Mesenchymal stem cell (in vitro differentiated cells and primary cell): ENCODE measurements around the gene ZFP36L1.
A peak's percentile ranks its signal among the peaks of the same experiment; 100 is the strongest.

ENCODE experiments used
- DNase-seq: peaks from one replicate; pipeline ENCODE4 v3.0.0-alpha.2; 2013
- H2AFZ ChIP-seq: one replicate; pipeline ENCODE4 v1.6.1; 2013; ENCODE audit warnings: low read depth, mild to moderate bottlenecking, control low read depth, inconsistent platforms, low read length, moderate library complexity
- H2AK5ac ChIP-seq: 2 replicates; pipeline ENCODE4 v1.6.1; 2013; ENCODE audit warnings: low read length, moderate library complexity, mild to moderate bottlenecking, inconsistent platforms; ENCODE audit not compliant: severe bottlenecking
- H2BK120ac ChIP-seq: one replicate; pipeline ENCODE4 v1.6.1; 2013; ENCODE audit warnings: low read depth, mild to moderate bottlenecking, inconsistent platforms, low read length, moderate library complexity
- H2BK12ac ChIP-seq, 2 experiments: one replicate each; pipeline ENCODE4 v1.6.1; 2013; ENCODE audit warnings: inconsistent platforms in 2 of 2, low read length in 2 of 2, mild to moderate bottlenecking in 2 of 2, moderate library complexity in 2 of 2, control low read depth in 1 of 2
- H2BK15ac ChIP-seq: one replicate; pipeline ENCODE4 v1.6.1; 2013; ENCODE audit warnings: mild to moderate bottlenecking, low read depth, inconsistent platforms; ENCODE audit not compliant: poor library complexity, severe bottlenecking
- H2BK5ac ChIP-seq: 2 replicates; pipeline ENCODE4 v1.6.1; 2013; ENCODE audit warnings: low read depth, mild to moderate bottlenecking, low read length, control low read depth, inconsistent platforms; ENCODE audit not compliant: poor library complexity, severe bottlenecking
- H3K14ac ChIP-seq, 2 experiments: one replicate each; pipeline ENCODE4 v1.6.1; 2013; ENCODE audit warnings: inconsistent platforms in 2 of 2, low read length in 2 of 2, control low read depth in 1 of 2, mild to moderate bottlenecking in 1 of 2, moderate library complexity in 1 of 2
- H3K18ac ChIP-seq, 2 experiments: one replicate each; pipeline ENCODE4 v1.6.1; 2013; ENCODE audit warnings: inconsistent platforms in 2 of 2, low read length in 2 of 2, control low read depth in 1 of 2, low read depth in 1 of 2, mild to moderate bottlenecking in 1 of 2
- H3K23ac ChIP-seq, 2 experiments: one replicate each; pipeline ENCODE4 v1.6.1; 2013; ENCODE audit warnings: inconsistent platforms in 2 of 2, low read length in 2 of 2, mild to moderate bottlenecking in 2 of 2, moderate library complexity in 2 of 2, control low read depth in 1 of 2
- H3K27ac ChIP-seq: 2 replicates; pipeline ENCODE4 v1.5.1; 2013; ENCODE audit warnings: mild to moderate bottlenecking, moderate library complexity, low read length, control low read depth, inconsistent platforms; ENCODE audit not compliant: poor library complexity, severe bottlenecking
- H3K27me3 ChIP-seq, 2 experiments: 2 replicates each; pipeline versions ENCODE4 v1.6.1 to v1.7.0; 2013; ENCODE audit warnings: low read length in 2 of 2, mild to moderate bottlenecking in 2 of 2, moderate library complexity in 2 of 2, control low read depth in 1 of 2, inconsistent platforms in 1 of 2; ENCODE audit not compliant: control insufficient read depth in 1 of 2, insufficient read depth in 1 of 2
- H3K36me3 ChIP-seq, 2 experiments: 2 replicates each; pipeline versions ENCODE4 v1.6.1 to v1.7.0; 2013; ENCODE audit warnings: low read length in 2 of 2, control low read depth in 1 of 2, inconsistent platforms in 1 of 2, low read depth in 1 of 2, mild to moderate bottlenecking in 1 of 2; ENCODE audit not compliant: insufficient read depth in 2 of 2, control insufficient read depth in 1 of 2
- H3K4ac ChIP-seq, 2 experiments: one replicate each; pipeline ENCODE4 v1.6.1; 2013; ENCODE audit warnings: inconsistent platforms in 2 of 2, low read length in 2 of 2, mild to moderate bottlenecking in 2 of 2, moderate library complexity in 2 of 2, control low read depth in 1 of 2, low read depth in 1 of 2
- H3K4me1 ChIP-seq: 2 replicates; pipeline ENCODE4 v1.6.1; 2013; ENCODE audit warnings: low read depth, low read length, control low read depth; ENCODE audit not compliant: control insufficient read depth, insufficient read depth
- H3K4me2 ChIP-seq: 2 replicates; pipeline ENCODE4 v1.6.1; 2013; ENCODE audit warnings: low read length, mild to moderate bottlenecking, inconsistent platforms; ENCODE audit not compliant: poor library complexity, severe bottlenecking
- H3K4me3 ChIP-seq, 2 experiments: 2 replicates each; pipeline versions ENCODE4 v1.5.1 to v1.7.0; 2013; ENCODE audit warnings: low read length in 2 of 2, mild to moderate bottlenecking in 2 of 2, control low read depth in 1 of 2, low read depth in 1 of 2; ENCODE audit not compliant: insufficient read depth in 1 of 2
- H3K79me1 ChIP-seq: replicated peaks from 2 replicates; pipeline ENCODE4 v1.6.1; 2013; ENCODE audit warnings: mild to moderate bottlenecking, control low read depth, low read length, inconsistent platforms; ENCODE audit not compliant: poor library complexity, severe bottlenecking
- H3K9ac ChIP-seq: 2 replicates; pipeline ENCODE4 v1.7.0; 2013; ENCODE audit warnings: mild to moderate bottlenecking, low read length, moderate library complexity
- H3K9me3 ChIP-seq: 2 replicates; pipeline ENCODE4 v1.7.0; 2013; ENCODE audit warnings: mild to moderate bottlenecking, low read length; ENCODE audit not compliant: control insufficient read depth
- H4K8ac ChIP-seq: one replicate; pipeline ENCODE4 v1.6.1; 2013; ENCODE audit warnings: inconsistent platforms, mild to moderate bottlenecking, low read length, moderate library complexity
- H4K91ac ChIP-seq: one replicate; pipeline ENCODE4 v1.6.1; 2013; ENCODE audit warnings: mild to moderate bottlenecking, low read length, inconsistent platforms
- WGBS: methylation state at CpG from one replicate; pipeline ENCODE4 v1.1.7; 2013; ENCODE audit warnings: mixed read lengths; 5-methylcytosine and 5-hydroxymethylcytosine counted together

ZFP36L1 gene

DNA sequence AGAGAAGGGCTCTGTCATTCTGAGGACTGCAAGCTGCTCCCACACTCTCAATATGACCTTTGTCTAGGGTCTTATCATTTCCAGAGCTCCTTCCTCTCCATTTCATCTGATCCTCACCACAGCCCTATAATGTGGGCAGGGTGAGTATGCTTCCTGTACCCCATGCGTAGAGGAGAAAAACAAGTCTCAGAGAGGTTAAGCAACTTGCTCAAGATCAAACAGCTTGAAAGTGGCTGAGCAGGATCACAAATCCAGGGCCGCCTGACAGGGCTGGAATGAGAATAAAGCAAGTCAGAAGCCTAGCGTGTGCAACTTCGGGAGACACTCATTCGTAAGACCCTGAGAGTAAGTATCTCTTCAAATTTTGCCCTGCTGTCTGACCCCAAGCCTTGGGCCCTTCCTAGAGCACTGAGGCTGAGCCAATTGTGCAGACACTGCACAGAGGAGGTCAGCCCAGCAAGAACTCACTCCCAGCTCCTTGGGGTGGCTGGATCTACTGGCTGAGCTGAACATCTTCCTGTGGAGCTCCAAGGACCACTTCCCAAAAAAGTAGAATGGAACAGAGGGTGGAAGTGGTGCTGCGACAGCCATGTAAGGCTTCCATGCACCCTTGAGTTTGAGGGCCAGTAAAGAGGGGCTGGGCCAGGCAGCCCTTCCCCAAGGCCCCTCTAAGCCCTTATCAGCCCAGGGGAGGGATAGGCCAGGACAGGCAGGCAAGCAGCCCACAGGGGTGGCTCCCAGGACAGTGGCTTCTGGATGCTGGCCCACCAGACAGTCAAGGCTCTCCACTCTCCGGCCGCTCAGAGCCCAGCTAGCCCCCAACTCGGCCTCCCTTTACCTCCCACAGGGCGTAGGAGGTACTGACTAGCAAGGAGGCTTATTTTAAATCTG lies 10.5 kb downstream of the ZFP36L1 start:
- Histone ChIP-seq H3K9ac (no peak overlapping the region), H3K27ac (no peak overlapping the region)

DNA sequence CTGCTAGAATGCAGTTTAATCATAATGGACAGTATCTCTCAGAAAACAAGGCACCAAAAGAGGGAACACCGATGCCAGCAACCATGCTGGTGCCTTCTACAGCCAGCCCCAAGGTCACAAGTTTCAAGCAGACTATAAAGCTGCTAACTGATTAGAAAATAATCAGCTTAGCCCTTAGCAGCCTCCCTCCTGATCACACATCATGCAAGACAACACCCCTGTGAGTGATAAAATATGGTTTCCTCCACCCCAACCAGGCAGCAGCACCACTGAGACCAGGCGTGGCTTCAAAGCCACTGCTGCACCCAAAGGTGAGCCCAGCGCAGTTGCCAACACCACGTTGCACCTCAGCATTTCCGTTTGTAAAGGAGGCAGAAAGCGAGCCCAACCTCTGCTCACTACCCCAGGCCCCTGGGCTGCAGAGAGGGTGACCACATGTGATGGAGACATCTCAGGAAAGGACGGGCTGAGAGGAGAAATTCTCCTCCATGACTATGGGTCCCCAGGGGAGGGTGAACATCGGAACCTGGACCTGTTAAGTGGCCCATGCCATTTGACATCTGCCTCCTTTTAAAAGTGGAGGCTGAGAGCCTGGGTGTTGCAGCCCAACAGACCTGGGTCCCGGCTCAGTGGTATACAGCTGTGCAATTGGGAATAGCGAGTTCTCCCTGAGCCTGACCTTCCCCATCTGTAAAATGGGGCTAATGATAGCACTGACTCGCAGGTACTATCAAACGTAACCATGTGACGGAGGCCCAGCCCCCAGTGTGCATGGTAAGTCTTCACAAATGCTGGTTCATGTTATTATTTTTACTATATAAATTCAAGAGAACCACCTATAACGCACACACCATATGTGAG lies 11.5 kb downstream of the ZFP36L1 start:
- Histone ChIP-seq H2BK15ac (peak overlapping the region; percentile 92), H2AK5ac (peak overlapping the region; percentile 11), H3K9me3 (no peaks in the 10 kb centered on the region), H3K4me3 (no peak overlapping the region), H3K4me1 (peaks cover 48% of the 10 kb centered on the region), H3K9ac (peak overlapping the region; percentile 49), H2BK5ac (no peak overlapping the region), H4K91ac (peak overlapping the region; percentile 87), H2BK12ac (peak overlapping the region; percentile 65 to 91), H4K8ac (peak overlapping the region; percentile 58), H3K23ac (no peak overlapping the region), H3K27me3 (no peaks in the 10 kb centered on the region), H3K27ac (peak overlapping the region; percentile 85), H3K4ac (peak overlapping the region; percentile 8 to 75), H2AFZ (no peak overlapping the region), H3K79me1 (peaks cover 3% of the 10 kb centered on the region), H3K14ac (peak overlapping the region in 1 of 2 experiments; percentile 19), H3K18ac (peak overlapping the region; percentile 65 to 74), H2BK120ac (peak overlapping the region; percentile 90), H3K4me2 (no peak overlapping the region), H3K36me3 (no peaks in the 10 kb centered on the region)
- 94% methylated on average over 13 of the region's 14 CpGs for WGBS
- DNase-seq, result no peak

More for the DNA sequence above, 10.5 kb downstream of the ZFP36L1 start:
- Histone ChIP-seq H2BK15ac (peak overlapping the region; percentile 85), H3K79me1 (peaks cover 3% of the 10 kb centered on the region), H3K14ac (peak overlapping the region in 1 of 2 experiments; percentile 79), H4K91ac (peak overlapping the region; percentile 81), H4K8ac (peak overlapping the region; percentile 19), H3K4me1 (peaks cover 56% of the 10 kb centered on the region), H3K18ac (peak overlapping the region; percentile 52 to 61), H2AK5ac (peak overlapping the region; percentile 83), H3K4ac (peak overlapping the region; percentile 65 to 79), H3K27me3 (no peaks in the 10 kb centered on the region), H2BK5ac (no peak overlapping the region), H3K9me3 (no peaks in the 10 kb centered on the region), H3K36me3 (peaks cover 8% of the 10 kb centered on the region in 2 experiments), H3K4me2 (no peak overlapping the region), H2AFZ (no peak overlapping the region), H2BK120ac (no peak overlapping the region), H2BK12ac (peak overlapping the region; percentile 88 to 92), H3K4me3 (no peak overlapping the region), H3K23ac (no peak overlapping the region)
- 80% methylated on average over 8 of the region's 10 CpGs for WGBS
- DNase-seq, result no peak

DNA sequence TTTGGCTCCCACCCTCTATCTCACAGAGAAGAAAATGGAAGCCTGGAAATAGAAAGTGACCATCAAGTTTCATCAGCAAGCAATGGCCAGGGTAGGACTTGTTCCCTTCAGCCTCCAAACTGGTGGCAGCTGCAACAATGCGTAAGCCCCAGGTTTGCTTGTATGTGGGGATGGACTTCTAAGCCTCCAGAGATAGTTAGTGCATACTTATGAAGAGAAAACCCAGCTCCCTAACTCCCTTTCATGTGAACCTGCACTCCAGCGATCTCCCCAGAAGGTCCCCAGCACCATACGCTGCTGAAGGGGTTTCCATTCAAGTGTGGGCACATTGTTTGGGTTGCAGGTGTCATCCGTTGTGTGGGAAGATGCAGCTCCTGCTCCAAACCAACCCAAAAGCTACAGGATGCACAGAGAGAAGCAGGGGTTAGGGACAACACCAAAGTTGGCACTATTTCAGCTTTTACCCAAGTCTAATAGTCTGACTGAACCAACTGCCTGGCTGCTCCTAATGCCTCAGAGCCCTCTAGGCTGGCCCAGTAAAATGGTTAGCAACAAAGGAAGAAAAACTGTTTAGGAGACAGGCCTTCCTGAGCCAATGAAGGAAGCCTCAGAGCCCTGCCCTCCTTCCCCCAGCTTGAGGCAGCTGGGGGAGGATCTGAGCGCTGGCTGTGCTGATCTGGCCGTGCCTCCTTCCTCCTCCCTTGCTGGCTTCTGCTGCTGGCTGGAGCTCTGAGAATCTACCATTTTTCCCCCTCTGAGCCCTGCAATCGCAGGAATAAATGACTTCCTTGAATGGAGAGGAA lies 12.3 kb downstream of the ZFP36L1 start:
- peak overlapping the region; percentile 80 to 81 for H2BK12ac ChIP-seq
- H4K8ac ChIP-seq, result peak overlapping the region; percentile 83
- H3K27ac ChIP-seq, result peak overlapping the region; percentile 85
- peak overlapping the region; percentile 96 for H4K91ac ChIP-seq
- no peak overlapping the region for H3K4me3 ChIP-seq
- H3K27me3 ChIP-seq, result no peaks in the 10 kb centered on the region
- H3K9me3 ChIP-seq, result no peaks in the 10 kb centered on the region
- H2BK120ac ChIP-seq, result peak overlapping the region; percentile 90
- peaks cover 43% of the 10 kb centered on the region for H3K4me1 ChIP-seq
- H3K18ac ChIP-seq, result peak overlapping the region; percentile 65 to 91
- no peaks in the 10 kb centered on the region for H3K36me3 ChIP-seq
- peak overlapping the region; percentile 49 for H3K9ac ChIP-seq
- H2BK15ac ChIP-seq, result peak overlapping the region; percentile 1
- peak overlapping the region; percentile 63 for H2BK5ac ChIP-seq
- H3K4ac ChIP-seq, result peak overlapping the region; percentile 85 to 86
- H3K79me1 ChIP-seq, result peaks cover 3% of the 10 kb centered on the region
- no peak overlapping the region for H3K14ac ChIP-seq
- no peak overlapping the region for H2AFZ ChIP-seq
- WGBS, result 55% methylated on average over 6 of the region's 7 CpGs
- H3K23ac ChIP-seq, result peak overlapping the region in 1 of 2 experiments; percentile 83
- no peak overlapping the region for H3K4me2 ChIP-seq
- peak overlapping the region; percentile 77 for H2AK5ac ChIP-seq
- peak; percentile 78 for DNase-seq
